Measurements from ENCODE around the gene CEACAM21.

- TF ChIP-seq, protein P1, sequence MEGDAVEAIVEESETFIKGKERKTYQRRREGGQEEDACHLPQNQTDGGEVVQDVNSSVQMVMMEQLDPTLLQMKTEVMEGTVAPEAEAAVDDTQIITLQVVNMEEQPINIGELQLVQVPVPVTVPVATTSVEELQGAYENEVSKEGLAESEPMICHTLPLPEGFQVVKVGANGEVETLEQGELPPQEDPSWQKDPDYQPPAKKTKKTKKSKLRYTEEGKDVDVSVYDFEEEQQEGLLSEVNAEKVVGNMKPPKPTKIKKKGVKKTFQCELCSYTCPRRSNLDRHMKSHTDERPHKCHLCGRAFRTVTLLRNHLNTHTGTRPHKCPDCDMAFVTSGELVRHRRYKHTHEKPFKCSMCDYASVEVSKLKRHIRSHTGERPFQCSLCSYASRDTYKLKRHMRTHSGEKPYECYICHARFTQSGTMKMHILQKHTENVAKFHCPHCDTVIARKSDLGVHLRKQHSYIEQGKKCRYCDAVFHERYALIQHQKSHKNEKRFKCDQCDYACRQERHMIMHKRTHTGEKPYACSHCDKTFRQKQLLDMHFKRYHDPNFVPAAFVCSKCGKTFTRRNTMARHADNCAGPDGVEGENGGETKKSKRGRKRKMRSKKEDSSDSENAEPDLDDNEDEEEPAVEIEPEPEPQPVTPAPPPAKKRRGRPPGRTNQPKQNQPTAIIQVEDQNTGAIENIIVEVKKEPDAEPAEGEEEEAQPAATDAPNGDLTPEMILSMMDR (IDR thresholded peaks at IDR 0.05) = no peak
- TF ChIP-seq FOXJ3 (CRISPR knock-in tag; IDR thresholded peaks at IDR 0.05; ENCODE audit: borderline replicate concordance) = no peak
Observed at GRCh38 chr19:41587838-41588210, 11.9 kb downstream of the CEACAM21 start.

Measured in WTC11 (cell line).